ENCODE measurements around the gene CTNNA3.
"Not testable (repeated sequence)": the region's sequence is repeated elsewhere in the genome, so short reads cannot be mapped to it uniquely, and the experiment has no call there.

CTNNA3 gene

DNA sequence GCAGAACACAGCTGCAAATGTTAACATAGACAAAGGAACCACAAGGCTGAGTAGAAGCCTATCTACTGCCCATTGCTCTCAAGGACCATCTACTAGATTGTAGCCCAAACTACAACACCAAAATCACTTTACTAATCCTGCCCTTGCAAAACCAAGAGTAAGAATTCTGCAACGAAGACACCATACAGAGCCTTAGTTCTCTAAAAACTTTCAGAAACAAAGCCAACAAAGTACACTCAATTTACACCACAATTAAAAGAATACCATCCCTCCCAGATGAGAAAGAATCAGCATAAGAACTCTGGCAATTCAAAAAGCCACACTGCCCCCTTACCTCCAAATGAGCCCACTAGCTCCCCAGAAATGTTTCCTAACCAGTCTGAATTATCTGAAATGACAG, 294.3 kb downstream of the CTNNA3 start:
- ChIA-PET CTCF (no interaction called here), POLR2A (no interaction called here)
- no peak overlapping the region for H3K27ac ChIP-seq (ENCODE audit: insufficient read depth in 1 of 2, low read depth in 1 of 2, low read length in 2 of 2, poor library complexity in 1 of 2, severe bottlenecking in 2 of 2)
- H3K27me3 ChIP-seq (replicated peaks in 2 of 5; ENCODE audit: control insufficient read depth in 4 of 5, insufficient read depth in 5 of 5, low read length in 4 of 5) = no peaks in the 10 kb centered on the region
- H3K4me1 ChIP-seq (ENCODE audit: control extremely low read depth in 1 of 4, control insufficient read depth in 4 of 4, insufficient read depth in 4 of 4, low read length in 3 of 4) = no peaks in the 10 kb centered on the region
- WGBS (ENCODE audit: insufficient coverage) = 40% methylated on average over 1 of the region's 1 CpG
- no peak for DNase-seq
- H3K36me3 ChIP-seq (ENCODE audit: control insufficient read depth in 4 of 4, insufficient read depth in 4 of 4, low read length in 3 of 4) = no peaks in the 10 kb centered on the region
- H3K4me3 ChIP-seq (ENCODE audit: control insufficient read depth in 1 of 7, extremely low read depth in 1 of 7, insufficient read depth in 4 of 7, low read depth in 2 of 7, low read length in 6 of 7) = no peak overlapping the region
- peaks cover 0 to 7% (median 0%) of the 10 kb centered on the region in 5 experiments for H3K9me3 ChIP-seq (ENCODE audit: control extremely low read depth in 1 of 5, control insufficient read depth in 4 of 5, insufficient read depth in 2 of 5, low read depth in 1 of 5, low read length in 4 of 5)

DNA sequence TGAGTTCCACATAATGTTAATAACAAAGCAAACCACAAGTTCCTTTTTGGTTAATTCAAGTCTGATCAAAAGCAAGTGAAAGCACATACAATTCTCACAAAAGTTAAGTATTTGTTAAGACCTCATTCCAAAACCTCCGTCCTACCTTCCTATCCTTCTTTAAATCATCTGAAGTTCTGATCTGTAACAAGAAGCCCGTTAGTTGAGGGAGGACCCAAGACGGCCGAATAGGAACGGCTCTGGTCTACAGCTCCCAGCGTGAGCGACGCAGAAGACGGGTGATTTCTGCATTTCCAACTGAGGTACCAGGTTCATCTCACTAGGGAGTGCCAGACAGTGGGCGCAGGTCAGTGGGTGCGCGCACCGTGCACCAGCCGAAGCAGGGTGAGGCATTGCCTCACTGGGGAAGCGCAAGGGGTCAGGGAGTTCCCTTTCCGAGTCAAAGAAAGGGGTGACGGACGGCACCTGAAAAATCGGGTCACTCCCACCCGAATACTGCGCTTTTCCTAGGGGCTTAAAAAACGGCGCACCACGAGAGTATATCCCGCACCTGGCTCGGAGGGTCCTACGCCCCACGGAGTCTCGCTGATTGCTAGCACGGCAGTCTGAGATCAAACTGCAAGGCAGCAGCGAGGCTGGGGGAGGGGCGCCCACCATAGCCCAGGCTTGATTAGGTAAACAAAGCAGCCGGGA, 309.0 kb downstream of the CTNNA3 start:
- H3K36me3 ChIP-seq (ENCODE audit: control insufficient read depth in 4 of 4, insufficient read depth in 4 of 4, low read length in 3 of 4); H3K27me3 ChIP-seq (replicated peaks in 2 of 5; ENCODE audit: control insufficient read depth in 4 of 5, insufficient read depth in 5 of 5, low read length in 4 of 5); POLR2A ChIA-PET; H3K27ac ChIP-seq (ENCODE audit: insufficient read depth in 1 of 2, low read depth in 1 of 2, low read length in 2 of 2, poor library complexity in 1 of 2, severe bottlenecking in 2 of 2); CTCF ChIA-PET; H3K9me3 ChIP-seq (ENCODE audit: control extremely low read depth in 1 of 5, control insufficient read depth in 4 of 5, insufficient read depth in 2 of 5, low read depth in 1 of 5, low read length in 4 of 5): not testable (repeated sequence)
- peak in 2 of 3 donors; percentile 1 to 15 for DNase-seq
- peaks cover 0 to 16% (median 0%) of the 10 kb centered on the region in 4 experiments for H3K4me1 ChIP-seq (ENCODE audit: control extremely low read depth in 1 of 4, control insufficient read depth in 4 of 4, insufficient read depth in 4 of 4, low read length in 3 of 4)
- WGBS (ENCODE audit: insufficient coverage) = 4% methylated on average over 21 of the region's 33 CpGs
- peak overlapping the region in 4 of 7 experiments; percentile 15 to 59 (median 52) for H3K4me3 ChIP-seq (ENCODE audit: control insufficient read depth in 1 of 7, extremely low read depth in 1 of 7, insufficient read depth in 4 of 7, low read depth in 2 of 7, low read length in 6 of 7)

DNA sequence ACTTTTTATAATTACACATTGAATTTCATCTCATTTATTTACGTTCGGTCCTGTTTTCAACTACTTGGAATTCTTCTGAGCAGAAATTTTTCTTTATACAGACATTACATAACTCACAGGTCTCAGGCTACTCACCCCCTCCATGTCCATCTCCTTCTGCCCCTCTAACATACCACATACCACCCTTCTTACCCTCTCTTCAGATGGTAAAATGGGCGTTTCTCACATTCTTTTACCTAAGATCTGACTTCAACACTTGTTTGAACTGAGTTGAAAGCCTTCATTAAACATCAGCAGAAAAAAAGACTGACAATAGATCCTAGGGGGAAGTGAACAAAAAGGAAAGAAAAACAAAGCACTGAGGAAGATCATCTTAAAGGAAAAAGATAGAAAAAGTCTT, 309.7 kb downstream of the CTNNA3 start:
- 95% methylated on average over 2 of the region's 3 CpGs for WGBS (ENCODE audit: insufficient coverage)
- Histone ChIP-seq H3K27ac (ENCODE audit: insufficient read depth in 1 of 2, low read depth in 1 of 2, low read length in 2 of 2, poor library complexity in 1 of 2, severe bottlenecking in 2 of 2) (no peak overlapping the region), H3K9me3 (ENCODE audit: control extremely low read depth in 1 of 5, control insufficient read depth in 4 of 5, insufficient read depth in 2 of 5, low read depth in 1 of 5, low read length in 4 of 5) (no peaks in the 10 kb centered on the region), H3K4me3 (ENCODE audit: control insufficient read depth in 1 of 7, extremely low read depth in 1 of 7, insufficient read depth in 4 of 7, low read depth in 2 of 7, low read length in 6 of 7) (peak overlapping the region in 3 of 7 experiments; percentile 15 to 59 (median 54)), H3K36me3 (ENCODE audit: control insufficient read depth in 4 of 4, insufficient read depth in 4 of 4, low read length in 3 of 4) (no peaks in the 10 kb centered on the region), H3K4me1 (ENCODE audit: control extremely low read depth in 1 of 4, control insufficient read depth in 4 of 4, insufficient read depth in 4 of 4, low read length in 3 of 4) (peaks cover 0 to 16% (median 0%) of the 10 kb centered on the region in 4 experiments), H3K27me3 (replicated peaks in 2 of 5; ENCODE audit: control insufficient read depth in 4 of 5, insufficient read depth in 5 of 5, low read length in 4 of 5) (peaks cover 0 to 1% (median 0%) of the 10 kb centered on the region in 5 experiments)
- POLR2A ChIA-PET = no interaction called here
- CTCF ChIA-PET = no interaction called here
- DNase-seq = no peak

GRCh38 chr10:67385566-67385965, 310.4 kb downstream of the CTNNA3 start:
- no peaks in the 10 kb centered on the region for H3K36me3 ChIP-seq (ENCODE audit: control insufficient read depth in 4 of 4, insufficient read depth in 4 of 4, low read length in 3 of 4)
- no peak overlapping the region for H3K27ac ChIP-seq (ENCODE audit: insufficient read depth in 1 of 2, low read depth in 1 of 2, low read length in 2 of 2, poor library complexity in 1 of 2, severe bottlenecking in 2 of 2)
- peaks cover 0 to 16% (median 0%) of the 10 kb centered on the region in 4 experiments for H3K4me1 ChIP-seq (ENCODE audit: control extremely low read depth in 1 of 4, control insufficient read depth in 4 of 4, insufficient read depth in 4 of 4, low read length in 3 of 4)
- H3K4me3 ChIP-seq (ENCODE audit: control insufficient read depth in 1 of 7, extremely low read depth in 1 of 7, insufficient read depth in 4 of 7, low read depth in 2 of 7, low read length in 6 of 7) = no peak overlapping the region
- DNase-seq = no peak
- no peaks in the 10 kb centered on the region for H3K9me3 ChIP-seq (ENCODE audit: control extremely low read depth in 1 of 5, control insufficient read depth in 4 of 5, insufficient read depth in 2 of 5, low read depth in 1 of 5, low read length in 4 of 5)
- CTCF ChIA-PET = no interaction called here
- WGBS (ENCODE audit: insufficient coverage) = no CpG with 5 or more reads among the region's 2 CpGs
- POLR2A ChIA-PET = no interaction called here
- peaks cover 0 to 1% (median 0%) of the 10 kb centered on the region in 5 experiments for H3K27me3 ChIP-seq (replicated peaks in 2 of 5; ENCODE audit: control insufficient read depth in 4 of 5, insufficient read depth in 5 of 5, low read length in 4 of 5)

DNA sequence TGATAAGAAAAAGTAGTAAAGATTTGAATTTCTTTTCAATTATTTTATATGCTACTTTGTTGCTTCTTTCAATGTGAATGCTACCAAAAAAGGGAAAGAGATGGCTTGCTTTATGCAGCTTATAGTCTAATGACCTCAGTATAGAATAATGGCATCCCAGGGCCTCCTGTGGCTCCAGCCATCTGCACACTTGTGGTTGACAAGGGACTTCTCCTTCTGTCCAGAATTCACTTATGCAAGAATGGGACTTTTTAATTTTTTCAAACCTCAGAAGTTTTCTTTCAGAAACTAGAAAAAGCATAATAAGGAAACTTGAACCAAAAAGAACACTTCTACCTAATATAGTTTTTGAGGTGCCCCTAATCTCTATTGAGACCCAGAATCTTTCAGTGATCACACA, 310.9 kb downstream of the CTNNA3 start:
- no peak overlapping the region for H3K27ac ChIP-seq (ENCODE audit: insufficient read depth in 1 of 2, low read depth in 1 of 2, low read length in 2 of 2, poor library complexity in 1 of 2, severe bottlenecking in 2 of 2)
- peak in 1 of 3 donors; percentile 8 for DNase-seq
- peaks cover 0 to 16% (median 0%) of the 10 kb centered on the region in 4 experiments for H3K4me1 ChIP-seq (ENCODE audit: control extremely low read depth in 1 of 4, control insufficient read depth in 4 of 4, insufficient read depth in 4 of 4, low read length in 3 of 4)
- H3K36me3 ChIP-seq (ENCODE audit: control insufficient read depth in 4 of 4, insufficient read depth in 4 of 4, low read length in 3 of 4) = no peaks in the 10 kb centered on the region
- no peak overlapping the region for H3K4me3 ChIP-seq (ENCODE audit: control insufficient read depth in 1 of 7, extremely low read depth in 1 of 7, insufficient read depth in 4 of 7, low read depth in 2 of 7, low read length in 6 of 7)
- H3K27me3 ChIP-seq (replicated peaks in 2 of 5; ENCODE audit: control insufficient read depth in 4 of 5, insufficient read depth in 5 of 5, low read length in 4 of 5) = peaks cover 0 to 1% (median 0%) of the 10 kb centered on the region in 5 experiments
- CTCF ChIA-PET = no interaction called here
- H3K9me3 ChIP-seq (ENCODE audit: control extremely low read depth in 1 of 5, control insufficient read depth in 4 of 5, insufficient read depth in 2 of 5, low read depth in 1 of 5, low read length in 4 of 5) = no peaks in the 10 kb centered on the region
- POLR2A ChIA-PET = no interaction called here

GRCh38 chr10:67331121-67331910, 364.7 kb downstream of the CTNNA3 start:
- H3K4me3 ChIP-seq (ENCODE audit: control insufficient read depth in 1 of 7, extremely low read depth in 1 of 7, insufficient read depth in 4 of 7, low read depth in 2 of 7, low read length in 6 of 7) = no peak overlapping the region
- no peaks in the 10 kb centered on the region for H3K27me3 ChIP-seq (replicated peaks in 2 of 5; ENCODE audit: control insufficient read depth in 4 of 5, insufficient read depth in 5 of 5, low read length in 4 of 5)
- H3K4me1 ChIP-seq (ENCODE audit: control extremely low read depth in 1 of 4, control insufficient read depth in 4 of 4, insufficient read depth in 4 of 4, low read length in 3 of 4) = no peaks in the 10 kb centered on the region
- H3K9me3 ChIP-seq (ENCODE audit: control extremely low read depth in 1 of 5, control insufficient read depth in 4 of 5, insufficient read depth in 2 of 5, low read depth in 1 of 5, low read length in 4 of 5) = peaks cover 0 to 4% (median 0%) of the 10 kb centered on the region in 5 experiments
- POLR2A ChIA-PET = no interaction called here
- WGBS (ENCODE audit: insufficient coverage) = 80% methylated on average over 1 of the region's 1 CpG
- H3K36me3 ChIP-seq (ENCODE audit: control insufficient read depth in 4 of 4, insufficient read depth in 4 of 4, low read length in 3 of 4) = no peaks in the 10 kb centered on the region
- CTCF ChIA-PET = no interaction called here
- no peak for DNase-seq
- H3K27ac ChIP-seq (ENCODE audit: insufficient read depth in 1 of 2, low read depth in 1 of 2, low read length in 2 of 2, poor library complexity in 1 of 2, severe bottlenecking in 2 of 2) = no peak overlapping the region
